GM19438 (cell line): ENCODE results near the gene TNPO1.
"Not testable (repeated sequence)": the region's sequence is repeated elsewhere in the genome, so short reads cannot be mapped to it uniquely, and the experiment has no call there.

Experiments
- ATAC-seq: cut with Tn5 transposase; IDR thresholded peaks from one replicate; pipeline ENCODE4 v1.9.1; 2021; ENCODE audit warnings: low read depth; ENCODE audit not compliant: unreplicated experiment

The TNPO1 gene

DNA sequence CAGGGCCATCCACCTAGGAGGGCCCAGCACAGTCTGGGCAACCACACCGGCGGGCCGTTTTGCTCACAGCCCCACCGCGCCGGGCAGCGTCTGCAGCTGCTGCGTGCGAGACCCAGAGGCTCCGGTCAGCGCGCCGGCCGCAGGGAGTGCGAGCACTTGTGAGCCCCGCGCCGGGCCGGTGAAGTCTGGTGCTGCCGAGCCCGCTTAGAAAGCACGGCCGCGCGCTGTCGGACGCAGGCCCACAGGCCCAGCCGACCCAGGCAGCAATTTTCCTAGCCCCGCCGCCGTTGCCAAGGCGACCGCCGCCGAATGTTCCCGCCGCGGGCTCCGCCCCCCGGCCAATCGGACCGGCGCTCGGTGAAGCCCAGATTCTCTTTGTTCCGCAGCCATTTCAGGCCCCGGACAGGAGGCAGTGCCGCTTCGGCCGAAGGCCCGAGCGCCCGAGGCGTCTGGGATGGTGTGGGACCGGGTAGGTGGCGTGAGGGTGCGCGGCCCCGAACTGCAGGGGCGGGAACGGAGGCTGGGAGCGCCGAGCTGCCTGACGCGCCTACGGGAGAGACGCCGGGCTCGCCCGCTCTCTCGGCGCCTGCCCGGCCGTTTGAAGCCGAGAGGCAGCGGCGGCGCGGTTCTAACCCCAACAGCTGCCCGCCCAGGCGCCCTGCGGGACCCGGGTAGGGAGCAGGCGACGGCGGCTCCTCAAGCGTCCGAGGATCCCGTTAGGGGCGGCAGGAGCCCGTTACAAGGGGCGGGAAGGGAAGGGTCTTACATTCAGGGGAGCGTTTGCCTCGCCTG is at the start of gene TNPO1:
TNPO1 (plus strand) TSS at position 378 of the 792 bp plus-strand sequence; CDS start at position 455, 77 bp downstream.
- peak; percentile 81 for ATAC-seq

DNA sequence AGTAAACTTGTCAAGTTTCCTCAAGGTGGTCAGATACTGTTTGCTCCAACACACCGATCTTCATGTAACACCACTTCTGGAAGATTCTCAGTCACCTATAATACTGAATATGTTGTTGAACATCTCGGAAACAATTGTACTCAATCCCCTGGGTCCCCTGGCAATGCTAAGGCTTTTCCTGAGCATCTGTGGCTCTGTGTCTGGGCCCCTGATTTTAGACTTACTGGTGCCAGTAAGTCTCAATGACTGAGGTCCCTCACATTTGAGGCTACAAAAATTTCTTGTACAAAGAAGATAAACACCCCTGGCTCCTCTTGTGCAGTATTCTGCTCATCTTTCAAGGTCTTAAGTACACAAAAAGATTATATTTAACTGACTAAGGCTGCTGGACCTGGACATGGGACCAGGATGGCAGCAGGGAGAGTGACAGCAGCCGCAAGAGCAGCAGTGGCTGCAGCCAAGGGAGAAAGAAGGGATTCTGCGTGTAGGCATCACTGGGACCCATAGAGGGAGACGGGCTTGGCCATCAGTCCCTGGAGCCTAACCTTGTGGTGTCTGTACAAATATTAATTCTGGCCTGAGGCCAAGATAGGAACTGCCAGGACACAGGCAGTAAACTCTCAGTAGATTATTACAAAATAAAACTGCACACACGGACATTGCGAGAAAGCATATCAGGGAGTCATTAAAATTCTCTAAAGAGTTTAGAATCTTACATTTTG is 49.0 kb upstream of the TNPO1 start:
- ATAC-seq, result no peak

DNA sequence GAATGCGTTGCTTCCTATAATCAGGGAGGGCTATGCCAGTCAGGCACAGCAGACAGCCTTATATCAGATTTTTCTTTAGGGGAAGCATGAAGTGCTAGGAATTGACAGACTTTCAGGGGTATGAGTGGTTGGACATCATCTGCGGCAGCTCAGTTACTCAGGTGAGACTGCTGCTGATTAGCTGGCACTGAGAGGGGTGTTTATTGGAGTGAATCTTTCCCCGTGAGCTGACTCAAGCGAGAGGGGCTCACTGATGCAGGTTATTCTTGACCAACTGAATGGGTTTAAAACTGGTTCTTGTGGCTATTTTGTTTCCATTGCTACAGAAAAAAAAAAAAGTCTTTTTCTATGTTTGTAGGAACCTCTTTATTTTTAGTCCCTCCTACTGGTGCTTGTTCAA is 46.2 kb upstream of the TNPO1 start:
- ATAC-seq, result no peak

DNA sequence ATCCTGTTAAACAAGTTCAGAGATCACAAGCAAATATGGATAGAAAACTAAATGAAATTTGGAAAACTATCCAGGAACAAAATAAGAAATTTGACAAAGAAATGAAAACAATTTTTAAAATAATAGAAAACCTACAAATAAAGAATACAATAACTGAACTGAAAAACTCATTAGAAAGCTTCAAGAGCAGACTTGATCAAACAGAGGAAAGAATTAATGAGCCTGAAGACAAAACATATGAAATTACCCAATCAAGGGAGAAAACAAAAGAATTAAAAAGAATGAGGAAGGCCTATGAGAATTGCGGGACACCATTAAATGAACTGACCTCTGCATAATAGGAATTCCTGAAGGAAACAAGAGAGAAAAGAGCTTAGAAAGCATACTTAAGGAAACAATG is 39.8 kb upstream of the TNPO1 start:
- no peak for ATAC-seq

DNA sequence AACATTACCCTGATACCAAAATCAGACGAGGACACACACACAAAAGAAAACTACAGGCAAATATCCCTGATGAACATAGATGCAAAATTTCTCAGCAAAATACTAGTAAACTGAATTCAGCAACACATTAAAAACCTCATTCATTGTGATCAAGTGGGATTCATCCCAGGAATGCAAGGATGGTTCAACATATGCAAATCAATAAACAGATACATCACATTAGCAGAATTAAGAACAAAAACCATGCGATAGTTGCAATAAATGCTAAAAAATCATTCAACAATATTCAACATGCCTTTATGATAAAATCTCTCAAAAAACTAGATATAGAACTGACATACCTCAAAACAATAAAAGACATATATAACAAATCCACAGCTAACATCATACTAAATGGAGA is 36.9 kb upstream of the TNPO1 start:
- ATAC-seq, result no peak

DNA sequence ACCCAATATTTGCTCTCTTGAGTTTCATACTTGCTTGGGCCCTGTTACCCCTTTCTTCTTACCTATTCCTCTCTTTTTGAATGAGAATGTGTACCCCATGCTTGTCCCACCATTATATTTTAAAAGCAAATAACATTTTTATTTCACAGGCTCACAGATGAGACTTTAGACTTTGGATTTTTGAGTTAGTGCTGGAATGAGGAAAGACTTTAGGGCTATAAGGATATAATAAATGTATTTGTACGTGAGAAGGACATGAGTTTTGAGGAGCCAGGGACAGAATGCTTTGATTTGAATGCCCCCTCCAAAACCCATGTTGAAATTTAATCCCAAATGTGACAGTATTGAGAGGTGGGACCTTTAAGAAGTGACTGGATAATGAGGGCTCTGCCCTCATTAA is 33.1 kb upstream of the TNPO1 start:
- ATAC-seq, result no peak

DNA sequence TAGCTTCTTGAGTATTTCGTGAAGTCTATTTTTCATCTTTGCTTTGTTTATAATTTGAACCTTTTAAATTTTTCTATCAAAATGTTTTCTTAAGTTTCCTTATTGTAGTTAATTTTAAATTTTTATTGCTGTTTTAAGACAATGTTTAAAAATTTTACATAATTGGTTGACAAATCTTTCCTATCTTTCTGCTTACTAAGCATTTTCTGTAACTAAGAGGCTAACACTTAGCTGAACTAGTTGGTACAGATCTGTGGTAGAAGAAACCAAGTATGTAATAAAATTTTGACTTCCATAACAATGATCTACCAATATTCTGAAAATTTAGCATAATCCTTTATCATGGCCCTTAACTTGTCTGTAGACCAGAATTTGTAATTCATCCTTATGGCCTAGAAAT is 32.3 kb upstream of the TNPO1 start:
- no peak for ATAC-seq

DNA sequence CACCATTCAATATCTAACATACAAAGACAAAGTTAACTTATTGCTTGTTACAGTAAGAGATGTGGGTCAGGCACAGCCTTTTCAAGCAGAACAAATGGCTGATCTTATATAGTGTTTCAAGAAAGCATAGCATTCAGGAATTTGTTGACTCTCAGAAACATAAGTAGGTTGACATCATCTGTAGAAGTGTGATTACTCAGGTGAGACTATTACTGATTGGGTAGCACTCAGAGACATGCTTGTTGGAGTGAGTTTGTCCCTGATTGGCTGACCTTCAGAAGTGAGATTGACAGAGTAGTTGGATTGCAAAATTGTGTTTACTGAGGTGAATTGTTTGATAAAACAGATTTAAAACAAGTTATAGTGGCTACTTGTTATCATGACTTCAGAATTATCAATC is 30.7 kb upstream of the TNPO1 start:
- ATAC-seq, result no peak

DNA sequence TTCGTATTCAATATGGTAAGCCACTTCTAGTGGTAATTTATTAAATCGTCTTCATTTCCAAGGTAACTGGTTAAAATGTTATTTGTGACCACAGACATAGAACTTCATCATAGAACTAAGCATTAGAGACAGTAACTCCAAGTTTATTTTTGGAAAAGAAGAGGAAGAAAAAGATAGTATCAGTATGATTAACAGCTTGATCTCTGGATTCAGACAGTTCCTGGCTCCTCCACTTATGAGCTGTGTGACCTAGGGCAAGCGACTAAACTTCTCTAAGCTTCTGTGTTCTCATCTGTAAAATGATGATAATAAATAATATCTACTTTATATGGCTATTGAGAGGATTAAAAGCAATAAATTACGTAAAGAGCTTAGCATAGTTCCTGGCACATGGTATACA is 29.8 kb upstream of the TNPO1 start:
- no peak for ATAC-seq

DNA sequence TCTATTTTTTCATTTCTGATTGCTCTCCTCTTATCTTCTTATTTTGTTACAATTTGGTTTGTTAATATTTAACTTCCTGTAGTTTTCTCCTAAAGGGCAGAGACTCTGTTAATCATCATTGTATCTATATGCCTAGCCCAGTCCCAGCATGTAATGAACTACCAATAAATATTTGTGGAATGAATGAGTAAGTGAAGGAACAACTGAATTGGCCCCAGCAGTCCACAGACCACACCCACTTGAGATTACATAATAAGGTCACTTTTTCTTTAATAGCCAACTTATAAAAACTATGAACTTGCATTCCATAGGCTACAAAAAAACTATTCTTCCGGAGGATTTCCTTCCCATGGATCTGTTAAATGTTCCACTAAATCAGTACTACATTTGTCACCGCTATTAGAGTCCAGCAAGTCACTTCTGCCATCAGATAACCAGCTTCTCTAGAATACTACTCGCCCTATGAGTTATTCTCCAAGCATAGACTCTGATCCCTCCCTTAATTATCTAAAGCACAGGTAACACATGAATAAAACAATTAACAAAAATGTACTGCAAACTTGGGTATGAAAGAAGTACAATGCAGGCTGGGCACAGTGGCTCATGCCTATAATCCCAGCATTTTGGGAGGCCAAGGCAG is 27.5 kb upstream of the TNPO1 start:
- no peak for ATAC-seq

DNA sequence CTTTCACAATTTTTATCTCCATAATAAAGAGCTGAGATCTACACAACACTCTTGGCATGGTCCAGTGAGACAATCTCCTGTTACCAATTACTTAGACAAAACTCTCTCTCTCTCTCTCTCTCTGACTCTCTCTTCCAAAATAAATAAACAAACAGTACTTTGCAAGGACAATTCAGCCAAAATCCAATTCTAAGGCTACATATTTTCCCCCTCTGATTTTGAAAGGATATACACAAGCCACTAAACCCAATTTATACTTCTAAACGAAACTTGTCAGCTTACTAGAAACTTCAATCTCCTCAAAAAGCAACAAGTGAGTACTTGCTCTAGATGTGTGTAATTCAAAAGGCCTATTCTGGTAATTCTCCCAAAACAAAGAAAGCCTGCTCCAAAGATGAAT is 26.3 kb upstream of the TNPO1 start:
- ATAC-seq, result no peak

DNA sequence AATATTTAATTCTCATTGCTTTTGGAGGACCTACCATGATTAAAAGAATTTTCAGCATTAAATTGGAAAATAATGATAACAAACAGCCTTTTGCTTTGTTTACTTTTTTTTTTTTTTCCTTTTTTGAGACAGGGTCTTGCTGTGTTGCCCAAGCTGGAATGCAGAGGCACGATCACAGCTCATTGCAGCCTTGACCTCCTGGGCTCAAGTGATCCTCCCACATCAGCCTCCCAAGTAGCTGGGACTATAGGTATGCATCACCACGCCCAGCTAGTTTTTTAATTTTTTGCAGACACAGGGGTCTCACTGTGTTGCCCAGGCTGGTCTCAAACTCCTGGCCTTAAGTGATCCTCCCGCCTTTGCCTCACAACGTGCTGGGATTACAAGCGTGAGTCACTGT is 23.8 kb upstream of the TNPO1 start:
- not testable (repeated sequence) for ATAC-seq

DNA sequence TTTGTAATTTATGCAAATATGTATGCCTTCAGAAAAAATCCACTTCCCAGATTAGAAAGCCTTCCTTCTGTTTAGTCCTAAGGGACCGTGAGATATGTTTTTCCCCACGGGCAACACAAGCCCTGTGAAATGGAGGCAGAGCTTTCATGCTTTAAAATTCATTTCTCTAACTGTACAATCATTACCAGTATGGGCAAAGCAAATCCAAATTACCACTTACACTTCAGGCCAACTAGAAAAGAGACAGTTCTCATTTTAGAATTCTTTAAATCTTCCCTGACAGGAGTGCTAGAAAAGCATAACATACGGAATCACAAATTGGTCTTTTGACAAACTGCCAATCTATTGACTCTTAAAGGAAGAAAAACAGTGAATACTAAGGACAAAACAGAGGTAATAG is 20.5 kb upstream of the TNPO1 start:
- ATAC-seq, result no peak

DNA sequence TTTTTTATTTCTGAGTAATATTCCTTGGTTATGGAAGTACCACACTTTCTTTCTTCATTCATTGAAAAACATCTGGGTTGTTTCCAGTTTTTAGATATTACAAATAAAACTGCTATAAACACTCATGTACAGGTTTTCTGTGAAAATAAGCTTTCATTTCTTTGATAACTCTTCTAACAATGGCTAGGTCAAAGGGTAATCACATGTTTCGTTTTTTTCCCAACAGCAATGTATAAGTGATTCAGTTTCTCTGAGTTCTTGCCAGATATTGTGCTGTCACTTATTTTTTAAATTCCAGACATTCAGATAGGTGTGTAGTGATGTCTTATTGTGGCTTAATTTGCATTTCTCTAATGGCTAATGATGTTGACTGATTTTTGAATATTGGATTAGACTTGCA is 16.7 kb upstream of the TNPO1 start:
- no peak for ATAC-seq

DNA sequence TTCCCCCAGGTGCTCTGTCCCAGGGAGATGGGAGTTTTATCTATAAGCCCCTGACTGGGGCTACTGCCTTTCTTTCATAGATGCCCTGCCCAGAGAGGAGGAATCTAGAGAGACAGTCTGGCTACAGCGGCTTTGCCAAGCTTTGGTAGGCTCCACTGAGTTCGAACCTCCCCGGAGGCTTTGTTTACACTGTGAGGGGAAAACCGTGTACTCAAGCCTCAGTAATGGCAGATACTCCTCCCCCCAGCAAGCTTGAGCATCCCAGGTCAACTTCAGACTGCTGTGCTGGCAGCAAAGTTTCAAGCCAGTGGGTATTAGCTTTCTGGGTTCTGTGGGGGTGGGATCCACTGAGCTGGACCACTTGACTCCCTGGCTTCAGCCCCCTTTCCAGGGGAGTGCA is 7.8 kb upstream of the TNPO1 start:
- not testable (repeated sequence) for ATAC-seq

DNA sequence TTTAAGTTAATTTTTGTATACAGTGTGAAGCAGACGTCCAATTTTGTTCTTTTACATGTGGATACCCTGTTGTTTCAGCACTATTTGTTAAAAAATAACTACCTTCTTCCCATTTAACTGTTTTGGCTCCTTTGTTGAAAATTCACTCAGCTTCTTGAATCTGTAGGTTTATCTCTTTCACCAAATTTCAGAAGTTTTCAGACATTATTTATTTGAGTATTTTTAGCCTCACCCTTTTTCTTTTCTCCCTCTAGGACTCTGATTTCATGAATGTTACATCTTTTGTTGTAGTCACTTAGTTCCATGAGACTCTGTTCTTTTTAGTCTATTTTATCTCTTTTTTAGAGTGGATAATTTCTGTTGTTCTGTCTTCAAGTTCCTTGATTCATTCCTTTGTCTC is 4.6 kb upstream of the TNPO1 start:
- ATAC-seq, result no peak

DNA sequence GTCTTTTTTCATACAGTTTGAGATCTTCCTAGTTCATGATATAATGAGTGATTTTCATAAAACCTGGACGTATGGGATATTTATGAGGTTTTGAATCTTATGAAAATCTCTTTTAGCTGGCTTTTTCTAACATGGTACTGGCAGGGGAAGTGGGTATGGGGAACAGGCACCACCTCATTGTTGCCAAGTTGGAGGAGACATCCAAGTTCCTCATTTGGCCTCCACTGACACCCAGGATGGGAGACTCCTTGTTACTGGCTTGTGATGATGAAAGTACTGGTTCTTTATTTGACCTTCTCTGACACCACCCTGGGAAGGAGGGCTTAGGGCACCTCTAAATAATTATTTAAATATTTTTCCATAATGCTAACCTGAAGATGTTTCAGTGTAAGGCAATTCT is 4.0 kb upstream of the TNPO1 start:
- no peak for ATAC-seq

DNA sequence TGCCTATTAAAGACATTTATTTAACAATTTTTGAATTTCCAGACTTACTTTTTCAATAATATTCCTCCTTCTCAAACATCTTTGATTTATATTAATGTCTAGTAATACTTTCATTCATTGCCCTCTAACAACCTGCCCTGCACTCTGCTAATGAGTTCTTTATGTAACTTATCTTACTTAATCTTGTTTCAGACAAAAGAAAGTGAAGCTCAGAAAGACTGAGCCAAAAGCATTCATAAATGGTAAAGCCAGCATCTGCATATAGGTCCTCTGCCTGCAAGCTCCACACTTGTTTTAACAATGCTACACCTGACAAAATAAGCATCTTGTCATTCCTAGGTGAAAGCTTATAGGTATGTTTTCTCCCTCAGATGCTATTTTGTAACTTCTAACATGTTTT is 2.4 kb upstream of the TNPO1 start:
- ATAC-seq, result no peak

DNA sequence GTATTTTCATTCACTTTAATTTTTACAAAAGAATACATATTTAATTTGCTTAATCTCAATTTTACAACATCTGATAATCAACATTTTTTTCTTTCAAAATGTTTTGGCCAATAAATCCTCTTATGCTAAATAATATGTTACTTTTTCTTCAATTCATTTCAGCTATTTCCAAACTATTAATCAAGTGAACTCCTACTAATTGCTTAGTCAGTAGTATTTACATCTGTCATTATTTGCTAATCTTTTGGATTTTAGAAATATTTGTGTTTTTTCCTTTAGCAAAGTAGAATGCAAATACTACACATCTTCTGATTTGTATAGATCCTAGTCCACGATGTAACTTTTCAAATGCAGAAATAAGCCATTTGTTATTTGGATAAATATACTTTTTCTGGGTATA is 1.6 kb upstream of the TNPO1 start:
- no peak for ATAC-seq

DNA sequence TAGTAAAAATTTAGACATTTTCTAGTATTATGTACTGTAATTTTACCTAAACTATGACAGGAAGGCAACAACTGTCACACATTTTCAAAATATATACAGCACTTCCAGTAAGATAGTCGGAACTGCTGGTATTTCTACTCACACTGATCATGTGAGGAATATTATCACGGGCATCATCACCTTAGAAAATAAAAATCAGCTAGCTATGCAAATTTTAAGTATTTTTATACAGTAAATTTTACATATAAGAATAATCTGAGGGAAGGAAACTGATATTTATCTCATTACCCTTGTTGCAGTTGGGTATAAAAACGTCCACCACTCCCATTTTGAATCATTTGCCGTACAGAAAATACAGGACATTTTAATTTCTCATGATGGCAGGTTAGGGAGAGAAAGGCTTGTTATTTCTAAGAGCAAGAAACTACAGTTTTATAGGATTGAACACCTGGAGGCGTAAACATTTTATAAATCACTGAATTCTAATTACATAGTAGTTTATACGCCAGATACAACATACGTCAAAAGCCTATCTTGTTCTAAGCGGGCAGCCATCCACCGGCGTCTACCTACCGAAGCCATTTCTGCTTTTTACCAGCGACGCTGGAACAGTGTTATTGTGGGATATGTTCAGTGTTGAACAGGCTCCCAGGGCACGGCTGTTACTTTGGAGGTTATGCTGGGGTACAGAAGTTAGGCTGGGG is 729 bp upstream of the TNPO1 start:
- ATAC-seq, result no peak

DNA sequence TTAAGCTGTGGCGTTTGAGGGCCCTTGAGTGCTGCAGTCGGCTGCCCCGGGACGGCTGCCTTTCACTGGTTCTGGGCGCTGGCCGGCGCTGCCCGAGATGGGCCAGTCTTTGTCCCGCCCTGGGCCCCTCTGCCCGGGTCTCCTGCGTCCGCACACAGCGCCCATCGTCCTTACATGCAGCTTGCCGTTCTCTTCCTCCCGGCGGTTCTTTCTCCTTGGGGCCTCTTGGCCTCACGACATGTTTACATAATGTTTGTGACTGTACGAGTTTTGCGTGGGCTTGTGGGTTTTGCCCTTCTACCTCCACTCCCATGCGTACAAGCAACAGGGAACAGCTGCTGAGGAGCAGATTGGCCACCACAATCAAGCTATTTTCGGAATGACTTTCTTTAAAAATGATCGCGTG is 618 bp downstream of the TNPO1 start:
- ATAC-seq, result peak; percentile 36
